Upper lobe of left lung (tissue), 6 donors: ENCODE measurements around the gene COX4I2. TPM values are rescaled to one million over a fixed set of nuclear protein-coding genes. Genes with fewer than 3 reads are reported as not detected.

Experiments
- ATAC-seq, 2 donors: fragments of 200-7000 bp; cut with Tn5 transposase; one replicate each; pipeline ENCODE4 v1.9.1; 2022; ENCODE audit warnings: mild to moderate bottlenecking in 2 of 2, moderate library complexity in 2 of 2; ENCODE audit not compliant: low FRiP score in 2 of 2
- DNase-seq, 2 donors: peaks; one replicate each; pipeline ENCODE4 v3.0.0-alpha.2; 2019 to 2020
- H3K27ac ChIP-seq, 4 donors: fragments of 200-600 bp; sonication (generic); one replicate each; pipeline ENCODE4 v1.5.1; 2016 to 2019
- H3K27me3 ChIP-seq, 4 donors: fragments of 200-600 bp; sonication (generic); one replicate each; pipeline ENCODE4 v1.5.1; 2017 to 2019
- H3K36me3 ChIP-seq, 4 donors: fragments of 200-600 bp; sonication (generic); one replicate each; pipeline ENCODE4 v1.5.1; 2016 to 2019
- H3K4me1 ChIP-seq, 4 donors: fragments of 200-600 bp; sonication (generic); one replicate each; pipeline ENCODE4 v1.5.1; 2018 to 2019
- H3K4me3 ChIP-seq, 4 donors: fragments of 200-600 bp; sonication (generic); one replicate each; pipeline ENCODE4 v1.5.1; 2017 to 2019; ENCODE audit warnings: mild to moderate bottlenecking in 2 of 4, moderate library complexity in 1 of 4
- H3K9me3 ChIP-seq, 4 donors: fragments of 200-600 bp; sonication (generic); one replicate each; pipeline ENCODE4 v1.5.1; 2018 to 2019
- EP300 ChIP-seq, 4 donors: sonication (generic); formaldehyde crosslinking; IDR thresholded peaks; one replicate each; pipeline ENCODE4 v1.5.1; 2017; ENCODE audit warnings: antibody characterized with exemption in 4 of 4, control low read depth in 2 of 4
- POLR2A ChIP-seq, 4 donors: fragments of 450-650 bp; IDR thresholded peaks; one replicate each; pipeline ENCODE4 v1.5.1; 2016 to 2017; ENCODE audit warnings: antibody characterized with exemption in 4 of 4, mild to moderate bottlenecking in 2 of 4
- POLR2AphosphoS5 ChIP-seq, 2 donors: sonication (generic); formaldehyde crosslinking; IDR thresholded peaks; one replicate each; pipeline ENCODE4 v1.5.1; 2017; ENCODE audit warnings: antibody characterized with exemption in 2 of 2
- WGBS, 2 donors: methylation state at CpG; one replicate each; pipeline ENCODE4 v1.1.5; 2017 to 2018; 5-methylcytosine and 5-hydroxymethylcytosine counted together
- total RNA-seq, 6 donors: library from RNA; depleted of rRNA in 4 of 6; stranded (reverse); fragments of >200 nt in 4 of 6; gene quantifications; one replicate each; pipeline versions ENCODE4 v1.1.0 to v1.2.1, GENCODE V29; 2016 to 2021
- TF ChIP-seq, protein P1 (sequence below), 6 experiments: fragments of 450-650 bp in 4 of 6; fragments of 200-600 bp in 2 of 6; sonication (generic) in 2 of 6; IDR thresholded peaks; one replicate each; pipeline ENCODE4 v1.5.1; 2016 to 2019; ENCODE audit warnings: antibody characterized with exemption in 6 of 6
- donor health status: DM: no; HTN: no; CAD: no; lungs with moderate emphysema.
- donor health status: DM: no; HTN: yes; CAD: no; lungs with severe emphysema.

The COX4I2 gene
- total RNA-seq, 6 donors from 2014 or later = 1.9 to 24.3 (median 13.5) TPM

DNA sequence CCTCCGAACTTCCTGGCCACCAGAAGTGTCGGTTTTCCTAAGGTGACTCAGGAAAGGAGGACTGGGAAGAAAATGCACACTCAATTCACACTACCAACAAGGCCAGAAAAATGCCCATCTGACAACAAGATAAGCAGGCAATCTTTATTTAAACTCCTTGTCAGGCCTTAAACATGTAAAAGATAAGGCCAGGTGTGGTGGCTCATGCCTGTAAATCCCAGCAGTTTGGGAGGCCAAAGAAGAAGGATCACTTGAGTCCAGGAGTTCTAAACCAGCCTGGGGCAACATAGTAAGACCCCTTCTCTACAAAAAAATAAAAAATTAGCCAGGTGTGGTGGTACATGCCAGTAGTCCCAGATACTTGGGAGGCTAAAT lies 40.2 kb upstream of the COX4I2 start:
- ATAC-seq (no peak), DNase-seq (no peak)
- Histone ChIP-seq H3K4me3 (no peak overlapping the region), H3K4me1 (peaks cover 35 to 54% (median 40%) of the 10 kb centered on the region in 4 donors), H3K9me3 (no peaks in the 10 kb centered on the region), H3K27me3 (no peaks in the 10 kb centered on the region), H3K36me3 (no peaks in the 10 kb centered on the region), H3K27ac (peak overlapping the region; percentile 77 to 94 (median 82))
- no peak for TF ChIP-seq EP300 (IDR thresholded peaks at IDR 0.05)
- no peak for TF ChIP-seq POLR2AphosphoS5 (IDR thresholded peaks at IDR 0.05)
- TF ChIP-seq, protein P1, sequence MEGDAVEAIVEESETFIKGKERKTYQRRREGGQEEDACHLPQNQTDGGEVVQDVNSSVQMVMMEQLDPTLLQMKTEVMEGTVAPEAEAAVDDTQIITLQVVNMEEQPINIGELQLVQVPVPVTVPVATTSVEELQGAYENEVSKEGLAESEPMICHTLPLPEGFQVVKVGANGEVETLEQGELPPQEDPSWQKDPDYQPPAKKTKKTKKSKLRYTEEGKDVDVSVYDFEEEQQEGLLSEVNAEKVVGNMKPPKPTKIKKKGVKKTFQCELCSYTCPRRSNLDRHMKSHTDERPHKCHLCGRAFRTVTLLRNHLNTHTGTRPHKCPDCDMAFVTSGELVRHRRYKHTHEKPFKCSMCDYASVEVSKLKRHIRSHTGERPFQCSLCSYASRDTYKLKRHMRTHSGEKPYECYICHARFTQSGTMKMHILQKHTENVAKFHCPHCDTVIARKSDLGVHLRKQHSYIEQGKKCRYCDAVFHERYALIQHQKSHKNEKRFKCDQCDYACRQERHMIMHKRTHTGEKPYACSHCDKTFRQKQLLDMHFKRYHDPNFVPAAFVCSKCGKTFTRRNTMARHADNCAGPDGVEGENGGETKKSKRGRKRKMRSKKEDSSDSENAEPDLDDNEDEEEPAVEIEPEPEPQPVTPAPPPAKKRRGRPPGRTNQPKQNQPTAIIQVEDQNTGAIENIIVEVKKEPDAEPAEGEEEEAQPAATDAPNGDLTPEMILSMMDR (IDR thresholded peaks at IDR 0.05) = no peak
- TF ChIP-seq POLR2A (IDR thresholded peaks at IDR 0.05) = no peak
- 93 to 96% methylated on average over 2 of the region's 2 CpGs for WGBS, 2 donors

DNA sequence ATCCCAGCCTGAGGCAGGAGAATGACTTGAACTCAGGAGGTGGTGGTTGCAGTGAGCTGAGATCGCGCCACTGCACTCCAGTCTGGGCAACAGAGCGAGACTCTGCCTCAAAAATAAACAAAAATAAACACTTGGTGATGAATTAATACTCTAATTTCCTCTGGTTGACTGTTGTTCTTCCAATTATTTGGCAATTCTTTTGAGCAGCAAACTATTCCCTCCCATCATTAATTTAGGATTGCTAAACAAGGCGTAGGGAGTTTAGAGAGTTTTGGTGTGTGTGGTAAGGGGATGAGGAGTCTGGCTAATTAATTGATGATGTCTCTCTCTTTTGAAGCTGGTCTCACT lies 35.3 kb upstream of the COX4I2 start:
- ATAC-seq = no peak
- WGBS, 2 donors = 50 to 66% methylated on average over 4 of the region's 4 CpGs

DNA sequence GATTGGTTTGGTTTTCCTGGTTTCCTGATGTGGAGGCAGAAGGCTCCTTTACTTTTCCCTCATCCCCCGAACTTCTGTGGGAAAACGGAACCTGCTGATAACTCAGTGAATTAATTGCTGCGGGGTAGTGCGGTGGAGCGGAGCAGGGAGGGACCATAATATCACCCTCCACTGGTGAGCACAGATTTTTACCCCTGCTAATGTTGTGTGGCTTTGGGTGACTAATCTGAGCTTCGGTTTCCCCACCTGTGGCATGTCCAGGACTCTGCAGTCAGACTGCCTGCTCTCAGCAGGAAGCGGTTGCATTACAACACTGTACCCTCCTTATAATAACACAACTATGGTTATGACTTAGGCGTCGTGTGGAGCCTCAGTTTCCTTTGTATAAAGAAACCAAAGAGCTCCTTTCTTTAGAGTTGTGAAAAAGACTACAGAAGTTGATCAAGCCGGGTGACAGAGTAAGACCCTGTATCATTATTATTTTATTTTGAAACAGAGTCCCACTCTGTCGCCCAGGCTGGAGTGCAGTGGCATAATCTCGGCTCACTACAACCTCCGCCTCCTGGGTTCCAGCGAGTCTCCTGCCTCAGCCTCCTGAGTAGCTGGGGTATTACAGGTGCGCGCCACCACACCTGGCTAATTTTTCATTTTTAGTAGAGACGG lies 34.8 kb upstream of the COX4I2 start:
- H3K4me1 ChIP-seq = peaks cover 22 to 49% (median 27%) of the 10 kb centered on the region in 4 donors
- peak in 1 of 2 donors; percentile 28 for DNase-seq
- peak overlapping the region; percentile 92 to 98 (median 94) for H3K27ac ChIP-seq
- ATAC-seq = no peak
- no peak overlapping the region for H3K4me3 ChIP-seq
- peaks cover 0 to 14% (median 0%) of the 10 kb centered on the region in 4 donors for H3K36me3 ChIP-seq
- H3K27me3 ChIP-seq = no peaks in the 10 kb centered on the region
- 52 to 63% methylated on average over 17 of the region's 17 CpGs for WGBS, 2 donors
- no peak for TF ChIP-seq POLR2A (IDR thresholded peaks at IDR 0.05)
- TF ChIP-seq POLR2AphosphoS5 (IDR thresholded peaks at IDR 0.05) = peak; percentile 24 to 67
- no peaks in the 10 kb centered on the region for H3K9me3 ChIP-seq

More for the DNA sequence above, 35.3 kb upstream of the COX4I2 start:
- Histone ChIP-seq H3K4me1 (peaks cover 21 to 44% (median 26%) of the 10 kb centered on the region in 4 donors), H3K27me3 (no peaks in the 10 kb centered on the region), H3K9me3 (no peaks in the 10 kb centered on the region), H3K4me3 (no peak overlapping the region), H3K36me3 (peaks cover 0 to 14% (median 0%) of the 10 kb centered on the region in 4 donors), H3K27ac (peak overlapping the region; percentile 92 to 98 (median 94))
- no peak for TF ChIP-seq POLR2AphosphoS5 (IDR thresholded peaks at IDR 0.05)
- TF ChIP-seq, protein P1 (IDR thresholded peaks at IDR 0.05) = no peak
- TF ChIP-seq EP300 (IDR thresholded peaks at IDR 0.05) = no peak
- no peak for TF ChIP-seq POLR2A (IDR thresholded peaks at IDR 0.05)
- DNase-seq = no peak

DNA sequence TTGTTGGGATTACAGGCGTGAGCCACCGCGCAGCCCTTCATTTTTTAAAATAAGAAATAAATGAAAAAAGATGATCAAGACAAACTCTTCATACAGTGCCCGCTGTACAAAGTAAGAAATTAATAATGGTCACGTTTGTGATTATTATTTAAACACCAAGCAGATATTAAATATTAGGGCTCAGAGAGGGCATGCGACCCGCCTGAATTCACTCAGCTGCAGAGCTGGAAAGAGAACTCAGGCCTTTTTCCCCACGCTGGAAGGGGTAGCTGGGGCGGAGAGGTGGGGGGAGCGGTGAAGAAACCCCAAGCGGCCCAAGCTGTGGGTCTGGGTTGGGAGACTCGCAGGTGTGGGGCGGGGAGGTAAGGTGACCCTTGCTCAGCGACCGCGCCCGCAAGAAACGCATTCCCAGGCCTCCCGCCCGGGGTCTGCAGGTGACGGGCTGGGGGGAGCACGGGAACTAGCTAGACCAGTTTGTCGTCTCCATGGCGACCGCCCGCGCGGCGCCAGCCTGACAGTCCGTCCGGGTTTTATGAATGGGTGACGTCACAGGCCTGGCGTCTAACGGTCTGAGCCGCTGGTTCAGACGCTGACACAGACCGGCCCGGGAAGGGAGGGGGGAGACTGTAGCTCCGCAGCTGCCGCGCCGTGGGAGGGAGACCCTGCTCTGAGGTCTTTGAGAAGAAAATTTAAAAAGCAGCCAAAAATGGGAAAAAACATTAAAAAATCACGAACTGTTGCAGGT lies 33.7 kb upstream of the COX4I2 start:
- Histone ChIP-seq H3K9me3 (no peaks in the 10 kb centered on the region), H3K36me3 (peaks cover 0 to 14% (median 0%) of the 10 kb centered on the region in 4 donors), H3K27ac (peak overlapping the region; percentile 92 to 98 (median 94)), H3K27me3 (no peaks in the 10 kb centered on the region), H3K4me3 (peak overlapping the region; percentile 63 to 85 (median 70)), H3K4me1 (peaks cover 33 to 60% (median 36%) of the 10 kb centered on the region in 4 donors)
- ATAC-seq (peak; percentile 88 to 91), DNase-seq (peak; percentile 97 to 99)
- 11 to 13% methylated on average over 43 of the region's 43 CpGs for WGBS, 2 donors
- TF ChIP-seq EP300 (IDR thresholded peaks at IDR 0.05) (peak; percentile 10 to 92 (median 62)), POLR2A (IDR thresholded peaks at IDR 0.05) (peak in 3 of 4 donors; percentile 67 to 81 (median 67)), POLR2AphosphoS5 (IDR thresholded peaks at IDR 0.05) (peak; percentile 92 to 94)
- TF ChIP-seq, protein P1 (IDR thresholded peaks at IDR 0.05) = peak in 2 of 6 experiments; percentile 10 to 15

DNA sequence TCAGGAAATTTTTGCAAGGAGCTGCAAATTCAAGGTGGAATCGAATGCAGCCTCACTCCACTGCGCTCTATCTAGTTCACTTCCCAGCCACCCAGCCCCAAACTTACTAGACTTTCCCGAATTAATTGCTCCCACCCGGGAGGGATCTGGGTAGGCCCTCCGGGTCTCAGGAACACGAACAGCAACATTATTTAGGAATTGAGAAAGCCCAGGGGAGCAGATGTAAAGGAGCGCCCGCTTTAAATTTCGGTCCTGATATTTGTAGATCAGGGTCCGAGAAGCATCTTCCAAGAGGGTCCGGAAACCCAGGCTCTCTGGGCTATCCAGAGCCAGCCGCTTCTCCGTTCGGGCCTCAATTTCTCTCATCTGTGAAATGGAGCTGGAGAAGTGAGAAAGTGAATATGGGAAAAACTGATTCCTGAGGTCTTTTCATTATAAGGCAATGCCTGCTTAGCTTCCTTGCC lies 33.1 kb upstream of the COX4I2 start:
- H3K27ac ChIP-seq = peak overlapping the region; percentile 92 to 98 (median 94)
- no peak for TF ChIP-seq EP300 (IDR thresholded peaks at IDR 0.05)
- TF ChIP-seq, protein P1 (IDR thresholded peaks at IDR 0.05) = no peak
- no peak for TF ChIP-seq POLR2AphosphoS5 (IDR thresholded peaks at IDR 0.05)
- no peak for TF ChIP-seq POLR2A (IDR thresholded peaks at IDR 0.05)
- H3K27me3 ChIP-seq = no peaks in the 10 kb centered on the region
- peak overlapping the region; percentile 63 to 85 (median 70) for H3K4me3 ChIP-seq
- no peak for DNase-seq
- no peaks in the 10 kb centered on the region for H3K9me3 ChIP-seq
- WGBS, 2 donors = 1 to 5% methylated on average over 14 of the region's 14 CpGs
- peaks cover 0 to 14% (median 0%) of the 10 kb centered on the region in 4 donors for H3K36me3 ChIP-seq
- H3K4me1 ChIP-seq = peaks cover 39 to 66% (median 42%) of the 10 kb centered on the region in 4 donors
- peak in 1 of 2 donors; percentile 1 for ATAC-seq
